WTC11 (cell line): ENCODE measurements around the gene EIF5B. TPM values are rescaled to one million over a fixed set of nuclear protein-coding genes. Genes with fewer than 3 reads are reported as not detected.

Source experiments
- ATAC-seq: fragments of 200-7000 bp; cut with Tn5 transposase; 2 replicates; pipeline ENCODE4 v1.10.0; 2021; ENCODE audit warnings: mild to moderate bottlenecking, moderate library complexity
- CTCF ChIA-PET: fragments of 300-600 bp; sonication (Branson Sonifier 250); formaldehyde crosslinking; loops from one replicate; lab custom pipeline; 2021; ENCODE audit warnings: antibody characterized with exemption; lab: Charles Lee
- POLR2A ChIA-PET: fragments of 350-600 bp; sonication (Branson Sonifier 250); formaldehyde crosslinking; loops from one replicate; lab custom pipeline; 2021; ENCODE audit warnings: antibody characterized with exemption; lab: Charles Lee
- DNase-seq: peaks from one replicate; pipeline ENCODE4 v3.0.0; 2021; ENCODE audit warnings: low spot score
- H3K27ac Mint-ChIP-seq: 2 replicates; pipeline ENCODE4 v1.8.0; 2021; ENCODE audit warnings: mixed read lengths
- H3K27me3 Mint-ChIP-seq: 2 replicates; pipeline ENCODE4 v1.8.0; 2021; ENCODE audit warnings: low read depth, mild to moderate bottlenecking, moderate library complexity, mixed read lengths
- H3K36me3 Mint-ChIP-seq: 2 replicates; pipeline ENCODE4 v1.8.0; 2021; ENCODE audit warnings: mixed read lengths
- H3K4me1 Mint-ChIP-seq: 2 replicates; pipeline ENCODE4 v1.8.0; 2022; ENCODE audit warnings: mixed read lengths
- H3K4me3 Mint-ChIP-seq: 2 replicates; pipeline ENCODE4 v1.8.0; 2021; ENCODE audit warnings: mild to moderate bottlenecking, moderate library complexity, mixed read lengths
- H3K9me3 Mint-ChIP-seq: 2 replicates; pipeline ENCODE4 v1.8.0; 2021; ENCODE audit warnings: mixed read lengths
- ATF1 ChIP-seq: sonication (generic); formaldehyde crosslinking; IDR thresholded peaks from 2 replicates; pipeline ENCODE4 v1.8.1; 2023; ENCODE audit warnings: mild to moderate bottlenecking, moderate library complexity, missing genetic modification reagents
- CDX4 ChIP-seq: fragments of 250-450 bp; sonication (Bioruptor Pico); IDR thresholded peaks from 2 replicates; pipeline ENCODE4 v1.9.0; 2021; ENCODE audit warnings: moderate library complexity, mild to moderate bottlenecking, inconsistent platforms, borderline replicate concordance
- CREB1 ChIP-seq: sonication (generic); formaldehyde crosslinking; IDR thresholded peaks from 2 replicates; pipeline ENCODE4 v1.8.0; 2023; ENCODE audit warnings: mild to moderate bottlenecking, missing genetic modification reagents
- E2F5 ChIP-seq: sonication (generic); formaldehyde crosslinking; IDR thresholded peaks from 2 replicates; pipeline ENCODE4 v1.8.1; 2022; ENCODE audit warnings: mild to moderate bottlenecking, moderate library complexity, missing genetic modification reagents
- FOXP4 ChIP-seq: sonication (generic); formaldehyde crosslinking; IDR thresholded peaks from 2 replicates; pipeline ENCODE4 v1.8.0; 2022; ENCODE audit warnings: mild to moderate bottlenecking, missing genetic modification reagents
- HMGA2 ChIP-seq: fragments of 250-450 bp; sonication (Bioruptor Pico); IDR thresholded peaks from 2 replicates; pipeline ENCODE4 v1.4.0; 2021; ENCODE audit warnings: mild to moderate bottlenecking, moderate library complexity
- IRF1 ChIP-seq: sonication (generic); formaldehyde crosslinking; IDR thresholded peaks from 2 replicates; pipeline ENCODE4 v1.8.0; 2023; ENCODE audit warnings: missing genetic modification reagents
- JUN ChIP-seq: sonication (generic); formaldehyde crosslinking; IDR thresholded peaks from 2 replicates; pipeline ENCODE4 v1.8.0; 2023; ENCODE audit warnings: mild to moderate bottlenecking, missing genetic modification reagents
- KAT7 ChIP-seq: sonication (generic); formaldehyde crosslinking; IDR thresholded peaks from 2 replicates; pipeline ENCODE4 v1.8.1; 2023; ENCODE audit warnings: missing genetic modification reagents, mild to moderate bottlenecking, borderline replicate concordance
- MYBL2 ChIP-seq: sonication (generic); formaldehyde crosslinking; IDR thresholded peaks from 2 replicates; pipeline ENCODE4 v1.8.1; 2023; ENCODE audit warnings: mild to moderate bottlenecking, moderate library complexity, missing genetic modification reagents
- NFATC4 ChIP-seq: fragments of 250-450 bp; sonication (Bioruptor Pico); IDR thresholded peaks from 2 replicates; pipeline ENCODE4 v1.9.0; 2021; ENCODE audit warnings: mild to moderate bottlenecking
- NFYB ChIP-seq: sonication (generic); formaldehyde crosslinking; conservative IDR thresholded peaks from 2 replicates; pipeline ENCODE4 v1.8.0; 2022; ENCODE audit warnings: low read depth, missing genetic modification reagents
- NR2C2 ChIP-seq: sonication (generic); formaldehyde crosslinking; IDR thresholded peaks from 2 replicates; pipeline ENCODE4 v1.8.0; 2022; ENCODE audit warnings: mild to moderate bottlenecking, missing genetic modification reagents
- OVOL2 ChIP-seq: fragments of 250-450 bp; sonication (Bioruptor Pico); IDR thresholded peaks from 2 replicates; pipeline ENCODE4 v1.9.0; 2021; ENCODE audit warnings: mild to moderate bottlenecking, borderline replicate concordance
- PRDM15 ChIP-seq: sonication (generic); formaldehyde crosslinking; IDR thresholded peaks from 2 replicates; pipeline ENCODE4 v1.8.0; 2022; ENCODE audit warnings: missing genetic modification reagents
- PRRX2 ChIP-seq: fragments of 250-450 bp; sonication (Bioruptor Pico); IDR thresholded peaks from 2 replicates; pipeline ENCODE4 v1.8.0; 2021; ENCODE audit warnings: mild to moderate bottlenecking
- SOX15 ChIP-seq: fragments of 250-450 bp; sonication (Bioruptor Pico); IDR thresholded peaks from 2 replicates; pipeline ENCODE4 v1.9.0; 2021; ENCODE audit warnings: mild to moderate bottlenecking
- ZBTB21 ChIP-seq: sonication (generic); formaldehyde crosslinking; IDR thresholded peaks from 2 replicates; pipeline ENCODE4 v1.8.1; 2023; ENCODE audit warnings: mild to moderate bottlenecking, missing genetic modification reagents, borderline replicate concordance
- ZNF396 ChIP-seq: fragments of 250-450 bp; sonication (Bioruptor Pico); IDR thresholded peaks from 2 replicates; pipeline ENCODE4 v1.8.0; 2021; ENCODE audit warnings: mild to moderate bottlenecking, moderate library complexity, borderline replicate concordance
- ZNF512 ChIP-seq: sonication (generic); formaldehyde crosslinking; IDR thresholded peaks from 2 replicates; pipeline ENCODE4 v1.8.1; 2022; ENCODE audit warnings: missing genetic modification reagents, borderline replicate concordance
- ZNF671 ChIP-seq: fragments of 250-450 bp; sonication (Bioruptor Pico); IDR thresholded peaks from 2 replicates; pipeline ENCODE4 v1.8.0; 2021; ENCODE audit warnings: mild to moderate bottlenecking
- total RNA-seq: library from RNA; stranded (reverse); gene quantifications from 3 replicates; pipeline ENCODE4 v1.2.3, GENCODE V29; 2021

The EIF5B gene
- total RNA-seq, 1 experiment from 2014 or later = 68.8 TPM

GRCh38 chr2:99388892-99389291 lies 51.7 kb downstream of the EIF5B start:
- Mint-ChIP-seq H3K27me3 (no peaks in the 10 kb centered on the region), H3K27ac (no peak overlapping the region), H3K4me3 (no peak overlapping the region), H3K9me3 (no peaks in the 10 kb centered on the region), H3K4me1 (no peaks in the 10 kb centered on the region), H3K36me3 (peaks cover 37% of the 10 kb centered on the region)
- POLR2A ChIA-PET = no interaction called here
- DNase-seq = no peak
- no peak for ATAC-seq
- CTCF ChIA-PET = no interaction called here
- TF ChIP-seq ZBTB21 (CRISPR knock-in tag) (no peak), ZNF512 (no peak), ZNF396 (CRISPR knock-in tag) (no peak), CDX4 (CRISPR knock-in tag) (no peak), NFYB (no peak), ZNF671 (no peak), FOXP4 (CRISPR knock-in tag) (no peak), SOX15 (CRISPR knock-in tag) (no peak), PRDM15 (CRISPR knock-in tag) (no peak)

- Mint-ChIP-seq H3K27ac (no peak overlapping the region), H3K9me3 (no peaks in the 10 kb centered on the region), H3K27me3 (no peaks in the 10 kb centered on the region), H3K4me3 (no peak overlapping the region), H3K4me1 (no peaks in the 10 kb centered on the region), H3K36me3 (peaks cover 39% of the 10 kb centered on the region)
- DNase-seq (no peak), ATAC-seq (no peak)
- ChIA-PET CTCF (no interaction called here), POLR2A (no interaction called here)
- TF ChIP-seq ZNF671 (no peak), NR2C2 (CRISPR knock-in tag) (no peak), MYBL2 (CRISPR knock-in tag) (no peak), HMGA2 (CRISPR knock-in tag) (no peak), PRRX2 (no peak), IRF1 (CRISPR knock-in tag) (no peak), KAT7 (CRISPR knock-in tag) (no peak), E2F5 (CRISPR knock-in tag) (no peak), JUN (no peak), CREB1 (no peak), ZNF396 (CRISPR knock-in tag) (no peak), ATF1 (CRISPR knock-in tag) (no peak), NFATC4 (CRISPR knock-in tag) (no peak), OVOL2 (CRISPR knock-in tag) (no peak)
Measured at GRCh38 chr2:99389371-99389770, 52.2 kb downstream of the EIF5B start.
